Thymus (tissue), 14 donors: Measurements from ENCODE around the gene YIPF6. TPM values are rescaled to one million over a fixed set of nuclear protein-coding genes. Genes with fewer than 3 reads are reported as not detected.
A peak's percentile ranks its signal among the peaks of the same experiment; 100 is the strongest.

Source experiments
- DNase-seq, 9 donors: peaks; one replicate each; pipeline ENCODE4 v3.0.0-alpha.2; 2013; ENCODE audit warnings: low spot score in 9 of 9, low read depth in 6 of 9, missing footprints in 1 of 9
- H3K27ac ChIP-seq, 2 donors: one replicate each; pipeline ENCODE4 v1.5.1; 2013; ENCODE audit warnings: control low read depth in 1 of 2, low read depth in 1 of 2, low read length in 1 of 2, mild to moderate bottlenecking in 1 of 2, moderate library complexity in 1 of 2
- H3K27me3 ChIP-seq, 2 donors: one replicate each; pipeline ENCODE4 v1.5.1; 2013; ENCODE audit warnings: low read length in 1 of 2; ENCODE audit not compliant: control insufficient read depth in 2 of 2, insufficient read depth in 1 of 2
- H3K36me3 ChIP-seq, 2 donors: one replicate each; pipeline ENCODE4 v1.5.1; 2013; ENCODE audit warnings: low read length in 1 of 2, mild to moderate bottlenecking in 1 of 2, moderate library complexity in 1 of 2; ENCODE audit not compliant: control insufficient read depth in 2 of 2, insufficient read depth in 2 of 2
- H3K4me1 ChIP-seq, 2 donors: one replicate each; pipeline ENCODE4 v1.5.1; 2013; ENCODE audit warnings: low read length in 2 of 2; ENCODE audit not compliant: control insufficient read depth in 2 of 2, insufficient read depth in 2 of 2
- H3K4me3 ChIP-seq, 2 donors: one replicate each; pipeline ENCODE4 v1.5.1; 2013; ENCODE audit warnings: low read length in 2 of 2, control low read depth in 1 of 2, mild to moderate bottlenecking in 1 of 2
- H3K9me3 ChIP-seq, 2 donors: one replicate each; pipeline ENCODE4 v1.5.1; 2013; ENCODE audit warnings: low read length in 1 of 2, mild to moderate bottlenecking in 1 of 2; ENCODE audit not compliant: control insufficient read depth in 2 of 2, insufficient read depth in 1 of 2
- WGBS: extraction: QIAGEN DNeasy Blood & Tissue Kit; methylation state at CpG from one replicate; pipeline ENCODE4 v1.1.7; 2013; 5-methylcytosine and 5-hydroxymethylcytosine counted together
- long read RNA-seq, 10 donors: transcript quantifications; one replicate each; lab custom pipeline, GENCODE V29; 2026
- polyA plus RNA-seq: library from polyadenylated mRNA; stranded (reverse); fragments of 200-250 nt; gene quantifications from one replicate; pipeline ENCODE4 v1.2.3, GENCODE V29; 2013
- total RNA-seq: library from RNA; stranded (reverse); fragments of 120-200 nt; gene quantifications from one replicate; pipeline ENCODE4 v1.2.4, GENCODE V29; 2013
- donor health status: healthy.

YIPF6 gene
- total RNA-seq (13.4 TPM), polyA plus RNA-seq (7.3 TPM)
- long read RNA-seq, donor 1: 0 reads
- long read RNA-seq, donor 2, full-length matches to known transcripts: 13 of 13 reads
- long read RNA-seq, donor 2, partial matches to known transcripts: 0 of 13 reads
- long read RNA-seq, donor 2, other reads (novel, unspliced or antisense): 0 of 13 reads
- long read RNA-seq, donor 3, full-length matches to known transcripts: 6 of 6 reads
- long read RNA-seq, donor 3, partial matches to known transcripts: 0 of 6 reads
- long read RNA-seq, donor 3, other reads (novel, unspliced or antisense): 0 of 6 reads
- long read RNA-seq, donor 4, full-length matches to known transcripts: 2 of 2 reads
- long read RNA-seq, donor 4, partial matches to known transcripts: 0 of 2 reads
- long read RNA-seq, donor 4, other reads (novel, unspliced or antisense): 0 of 2 reads
- long read RNA-seq, donor 5, full-length matches to known transcripts: 10 of 10 reads
- long read RNA-seq, donor 5, partial matches to known transcripts: 0 of 10 reads
- long read RNA-seq, donor 5, other reads (novel, unspliced or antisense): 0 of 10 reads
- long read RNA-seq, donor 6, full-length matches to known transcripts: 9 of 9 reads
- long read RNA-seq, donor 6, partial matches to known transcripts: 0 of 9 reads
- long read RNA-seq, donor 6, other reads (novel, unspliced or antisense): 0 of 9 reads
- long read RNA-seq, donor 7, full-length matches to known transcripts: 7 of 13 reads
- long read RNA-seq, donor 7, partial matches to known transcripts: 6 of 13 reads
- long read RNA-seq, donor 7, other reads (novel, unspliced or antisense): 0 of 13 reads
- long read RNA-seq, donor 8, full-length matches to known transcripts: 5 of 5 reads
- long read RNA-seq, donor 8, partial matches to known transcripts: 0 of 5 reads
- long read RNA-seq, donor 8, other reads (novel, unspliced or antisense): 0 of 5 reads
- long read RNA-seq, donor 9, full-length matches to known transcripts: 4 of 4 reads
- long read RNA-seq, donor 9, partial matches to known transcripts: 0 of 4 reads
- long read RNA-seq, donor 9, other reads (novel, unspliced or antisense): 0 of 4 reads
- long read RNA-seq, donor 10, full-length matches to known transcripts: 5 of 5 reads
- long read RNA-seq, donor 10, partial matches to known transcripts: 0 of 5 reads
- long read RNA-seq, donor 10, other reads (novel, unspliced or antisense): 0 of 5 reads

DNA sequence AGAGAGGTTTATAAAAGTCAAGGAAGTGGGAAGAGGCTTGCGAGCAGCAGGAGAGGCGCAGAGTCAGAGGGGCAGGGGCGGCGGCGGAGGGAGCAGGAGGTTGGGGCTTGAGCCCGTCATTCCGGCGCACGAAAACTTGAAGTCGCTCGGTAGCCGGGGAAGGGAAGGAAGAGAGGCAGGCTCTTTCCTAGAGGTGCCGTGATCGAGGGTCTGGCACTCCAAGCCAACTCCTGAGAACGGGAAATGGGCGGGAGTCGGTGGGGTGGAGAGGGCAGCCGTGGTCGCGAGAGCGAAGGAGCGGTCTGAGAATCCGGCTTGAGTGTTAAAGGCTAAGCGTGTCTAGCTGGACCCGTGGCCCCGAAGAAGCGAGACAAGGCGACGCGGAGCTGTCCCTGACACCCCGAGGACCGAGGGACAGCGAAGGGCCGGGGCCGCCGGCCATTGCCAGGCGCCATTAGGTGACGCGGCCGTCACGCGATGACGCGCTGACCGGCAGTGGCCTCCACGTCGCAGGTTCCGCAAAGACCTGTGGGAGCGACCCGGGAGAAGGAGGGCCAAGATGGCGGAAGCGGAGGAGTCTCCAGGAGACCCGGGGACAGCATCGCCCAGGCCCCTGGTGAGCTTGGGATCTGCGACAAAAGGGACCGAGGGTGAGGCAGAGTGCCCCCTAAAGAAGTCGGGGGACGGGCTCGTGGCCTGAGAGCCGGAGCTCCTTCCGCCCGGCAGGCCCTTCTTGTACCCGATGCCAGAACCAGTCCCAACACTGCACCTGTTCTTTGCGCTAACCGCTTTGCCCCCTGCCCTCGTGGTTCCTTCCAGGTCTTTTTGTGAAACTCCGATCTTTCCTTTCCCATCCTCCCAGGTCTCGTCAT, at the start of gene YIPF6:
YIPF6 (plus strand) TSS at position 544 of the 872 bp plus-strand sequence; CDS start at position 560, 16 bp downstream.
- H3K36me3 ChIP-seq: no peaks in the 10 kb centered on the region
- H3K27me3 ChIP-seq: no peaks in the 10 kb centered on the region
- no peaks in the 10 kb centered on the region for H3K9me3 ChIP-seq
- 0% methylated on average over 68 of the region's 68 CpGs for WGBS
- H3K4me1 ChIP-seq: no peaks in the 10 kb centered on the region
- H3K27ac ChIP-seq: peak within 1 kb of the TSS; percentile 73 to 84
- peak in 6 of 9 donors; percentile 17 to 68 (median 44) for DNase-seq
- H3K4me3 ChIP-seq: peak within 1 kb of the TSS; percentile 71 to 76

GRCh38 chrX:68451720-68452119, 47.1 kb upstream of the YIPF6 start:
- 97% methylated on average over 8 of the region's 8 CpGs for WGBS
- Histone ChIP-seq H3K4me1 (no peaks in the 10 kb centered on the region), H3K9me3 (no peaks in the 10 kb centered on the region), H3K27me3 (no peaks in the 10 kb centered on the region), H3K4me3 (no peak overlapping the region), H3K27ac (no peak overlapping the region), H3K36me3 (no peaks in the 10 kb centered on the region)
- no peak for DNase-seq

- H3K27ac ChIP-seq: no peak overlapping the region
- DNase-seq: no peak
- no peaks in the 10 kb centered on the region for H3K27me3 ChIP-seq
- 94% methylated on average over 8 of the region's 8 CpGs for WGBS
- H3K4me3 ChIP-seq: no peak overlapping the region
- H3K4me1 ChIP-seq: no peaks in the 10 kb centered on the region
- no peaks in the 10 kb centered on the region for H3K36me3 ChIP-seq
- no peaks in the 10 kb centered on the region for H3K9me3 ChIP-seq
Observed at GRCh38 chrX:68454476-68455150, 44.2 kb upstream of the YIPF6 start.

DNA sequence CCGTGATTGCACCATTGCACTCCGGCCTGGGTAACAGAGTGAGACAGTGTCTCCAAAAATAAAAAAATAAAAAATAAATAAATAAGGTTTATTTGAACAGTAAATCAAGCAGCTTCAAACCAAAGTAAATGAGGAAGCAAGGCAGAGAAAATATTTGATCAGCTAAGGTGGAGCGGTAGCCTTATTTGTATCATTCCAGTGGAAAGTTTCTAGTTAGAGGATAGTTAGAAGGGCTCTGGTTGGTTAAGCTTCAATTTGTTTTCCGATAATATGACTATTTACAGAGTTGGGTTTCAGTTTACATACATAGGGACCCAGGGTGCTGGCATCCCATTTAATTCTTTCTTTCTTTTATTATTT, 43.7 kb upstream of the YIPF6 start:
- H3K27ac ChIP-seq: no peak overlapping the region
- WGBS: 97% methylated on average over 4 of the region's 4 CpGs
- no peaks in the 10 kb centered on the region for H3K9me3 ChIP-seq
- H3K4me3 ChIP-seq: no peak overlapping the region
- no peaks in the 10 kb centered on the region for H3K4me1 ChIP-seq
- DNase-seq: no peak
- no peaks in the 10 kb centered on the region for H3K27me3 ChIP-seq
- H3K36me3 ChIP-seq: no peaks in the 10 kb centered on the region

DNA sequence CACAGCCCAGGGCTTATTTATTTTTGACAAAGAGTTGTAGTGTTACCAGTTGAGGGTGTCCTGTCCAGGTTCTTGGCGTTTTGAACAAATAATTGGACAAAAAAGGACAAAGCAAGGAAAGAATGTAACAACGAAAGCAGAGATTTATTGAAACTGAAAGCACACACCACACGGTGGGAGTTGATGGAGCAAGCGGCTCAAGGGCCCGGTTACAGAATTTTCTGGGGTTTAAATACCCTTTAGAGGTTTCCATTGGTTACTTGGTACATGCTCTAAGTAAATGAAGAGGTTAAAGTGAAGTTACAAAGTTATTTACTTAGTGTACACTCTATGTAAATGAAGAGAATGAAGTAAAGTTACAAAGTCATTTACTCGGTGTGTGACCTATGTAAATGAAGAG, 37.8 kb upstream of the YIPF6 start:
- Histone ChIP-seq H3K4me3 (no peak overlapping the region), H3K27ac (no peak overlapping the region), H3K4me1 (no peaks in the 10 kb centered on the region), H3K36me3 (no peaks in the 10 kb centered on the region), H3K27me3 (no peaks in the 10 kb centered on the region), H3K9me3 (no peaks in the 10 kb centered on the region)
- DNase-seq: no peak
- 82% methylated on average over 6 of the region's 6 CpGs for WGBS

DNA sequence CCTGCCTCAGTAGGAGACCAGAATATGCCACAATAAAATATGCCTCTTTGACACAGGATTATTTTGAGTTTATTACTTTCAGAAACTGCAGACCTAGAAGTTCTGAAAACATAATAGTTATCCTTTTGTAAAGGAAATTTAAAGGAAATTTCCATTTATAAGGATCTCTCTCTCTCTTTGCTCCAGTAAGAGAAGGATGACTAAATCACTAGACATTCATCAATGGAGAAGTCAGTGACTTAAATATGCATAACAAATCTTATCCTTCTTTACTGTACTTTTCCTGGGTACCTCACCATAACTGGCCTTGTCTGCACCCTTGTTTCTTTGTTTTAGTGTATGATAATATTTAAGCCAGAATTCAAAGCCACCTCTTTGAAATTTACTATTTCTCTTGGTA, 37.3 kb upstream of the YIPF6 start:
- no peak overlapping the region for H3K27ac ChIP-seq
- no peaks in the 10 kb centered on the region for H3K9me3 ChIP-seq
- DNase-seq: no peak
- no peaks in the 10 kb centered on the region for H3K27me3 ChIP-seq
- no peaks in the 10 kb centered on the region for H3K36me3 ChIP-seq
- no peaks in the 10 kb centered on the region for H3K4me1 ChIP-seq
- H3K4me3 ChIP-seq: no peak overlapping the region

GRCh38 chrX:68462197-68462596, 36.7 kb upstream of the YIPF6 start:
- no peak for DNase-seq
- WGBS: 94% methylated on average over 8 of the region's 8 CpGs
- H3K9me3 ChIP-seq: no peaks in the 10 kb centered on the region
- H3K27me3 ChIP-seq: no peaks in the 10 kb centered on the region
- H3K4me3 ChIP-seq: no peak overlapping the region
- no peak overlapping the region for H3K27ac ChIP-seq
- no peaks in the 10 kb centered on the region for H3K36me3 ChIP-seq
- H3K4me1 ChIP-seq: no peaks in the 10 kb centered on the region

DNA sequence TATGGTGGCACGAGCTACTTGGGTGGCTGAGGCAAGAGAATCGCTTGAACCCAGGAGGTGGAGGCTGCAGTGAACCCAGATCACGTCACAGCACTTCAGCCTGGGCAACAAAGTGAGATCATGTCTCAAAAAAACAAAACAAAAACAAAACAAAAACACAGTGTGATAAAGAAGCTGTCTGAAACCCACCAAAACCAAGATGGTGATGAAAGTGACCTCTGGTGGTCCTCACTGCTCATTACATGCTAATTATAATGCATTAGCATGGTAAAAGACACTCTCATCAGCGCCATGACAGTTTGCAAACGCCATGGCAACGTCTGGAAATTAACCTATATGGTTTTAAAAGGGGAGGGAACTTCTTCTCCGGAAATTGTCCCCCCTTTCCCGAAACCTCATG, 36.2 kb upstream of the YIPF6 start:
- H3K27me3 ChIP-seq: no peaks in the 10 kb centered on the region
- no peaks in the 10 kb centered on the region for H3K36me3 ChIP-seq
- H3K4me1 ChIP-seq: no peaks in the 10 kb centered on the region
- WGBS: 28% methylated on average over 8 of the region's 8 CpGs
- no peaks in the 10 kb centered on the region for H3K9me3 ChIP-seq
- no peak overlapping the region for H3K4me3 ChIP-seq
- no peak overlapping the region for H3K27ac ChIP-seq
- peak in 5 of 9 donors; percentile 1 to 47 (median 6) for DNase-seq
